Umbilical cord (tissue), 2 donors: ENCODE results near the gene MTR. TPM values are rescaled to one million over a fixed set of nuclear protein-coding genes. Genes with fewer than 3 reads are reported as not detected.
A peak's percentile ranks its signal among the peaks of the same experiment; 100 is the strongest.
"Not testable (repeated sequence)": the region's sequence is repeated elsewhere in the genome, so short reads cannot be mapped to it uniquely, and the experiment has no call there.

Source experiments
- DNase-seq: peaks from one replicate; pipeline ENCODE4 v3.0.0-alpha.2; 2015; ENCODE audit warnings: low spot score
- total RNA-seq: library from RNA; depleted of rRNA; stranded (reverse); fragments of >200 nt; gene quantifications from one replicate; pipeline ENCODE4 v1.2.3, GENCODE V29; 2014; ENCODE audit warnings: low replicate concordance; ENCODE audit not compliant: insufficient read depth

Gene MTR
- total RNA-seq, 1 donor from 2014 or later, result 55.6 TPM

- DNase-seq, result no peak
Measured at GRCh38 chr1:236830560-236830959, 35.5 kb downstream of the MTR start.

GRCh38 chr1:236833575-236833974, 38.5 kb downstream of the MTR start:
- no peak for DNase-seq

- peak; percentile 11 for DNase-seq
Measured at GRCh38 chr1:236834876-236835275, 39.8 kb downstream of the MTR start.

- DNase-seq, result peak; percentile 49
Measured at GRCh38 chr1:236835491-236835890, 40.4 kb downstream of the MTR start.

GRCh38 chr1:236836157-236836556, 41.1 kb downstream of the MTR start:
- no peak for DNase-seq

GRCh38 chr1:236837115-236837514, 42.0 kb downstream of the MTR start:
- DNase-seq, result no peak

GRCh38 chr1:236837897-236838296, 42.8 kb downstream of the MTR start:
- no peak for DNase-seq

GRCh38 chr1:236841341-236841740, 46.2 kb downstream of the MTR start:
- DNase-seq, result no peak

GRCh38 chr1:236844499-236845271, 49.6 kb downstream of the MTR start:
- no peak for DNase-seq

GRCh38 chr1:236845830-236846229, 50.7 kb downstream of the MTR start:
- no peak for DNase-seq

- DNase-seq, result no peak
Measured at GRCh38 chr1:236848274-236848923, 53.3 kb downstream of the MTR start.

- no peak for DNase-seq
Measured at GRCh38 chr1:236850077-236850979, 55.2 kb downstream of the MTR start.

GRCh38 chr1:236851871-236852270, 56.8 kb downstream of the MTR start:
- no peak for DNase-seq

GRCh38 chr1:236853921-236854604, 59.0 kb downstream of the MTR start:
- DNase-seq, result peak; percentile 63

GRCh38 chr1:236854605-236854983, 59.5 kb downstream of the MTR start:
- peak; percentile 50 for DNase-seq

- not testable (repeated sequence) for DNase-seq
Measured at GRCh38 chr1:236856649-236857048, 61.6 kb downstream of the MTR start.

- no peak for DNase-seq
Measured at GRCh38 chr1:236858165-236858564, 63.1 kb downstream of the MTR start.

GRCh38 chr1:236860101-236860500, 65.0 kb downstream of the MTR start:
- DNase-seq, result peak; percentile 55

- no peak for DNase-seq
Measured at GRCh38 chr1:236860674-236861073, 65.6 kb downstream of the MTR start.

- DNase-seq, result peak; percentile 81
Measured at GRCh38 chr1:236861560-236862218, 66.6 kb downstream of the MTR start.

GRCh38 chr1:236862219-236862591, 67.1 kb downstream of the MTR start:
- no peak for DNase-seq
